ENCODE results near the gene CYP39A1.

- TF ChIP-seq TAF1 (IDR thresholded peaks at IDR 0.05; ENCODE audit: borderline replicate concordance, insufficient read depth, low read length) = no peak
- no peak for TF ChIP-seq POLR2AphosphoS5 (IDR thresholded peaks at IDR 0.05; ENCODE audit: low read depth, low read length)
- TF ChIP-seq REST (IDR thresholded peaks at IDR 0.05; ENCODE audit: insufficient read depth in 1 of 2, low read depth in 2 of 2, low read length in 2 of 2) = no peak
Measured at GRCh38 chr6:46555129-46555528, 97.5 kb downstream of the CYP39A1 start.
